ENCODE measurements around the gene PIP4P1. TPM values are rescaled to one million over a fixed set of nuclear protein-coding genes. Genes with fewer than 3 reads are reported as not detected.

Gene PIP4P1
- total and polyA plus RNA-seq, 9 of the 15 experiments (the other 6 are each of a cell fraction or from before 2014, with no cell fraction given) = 5.3 to 20.9 (median 10.7) TPM

DNA sequence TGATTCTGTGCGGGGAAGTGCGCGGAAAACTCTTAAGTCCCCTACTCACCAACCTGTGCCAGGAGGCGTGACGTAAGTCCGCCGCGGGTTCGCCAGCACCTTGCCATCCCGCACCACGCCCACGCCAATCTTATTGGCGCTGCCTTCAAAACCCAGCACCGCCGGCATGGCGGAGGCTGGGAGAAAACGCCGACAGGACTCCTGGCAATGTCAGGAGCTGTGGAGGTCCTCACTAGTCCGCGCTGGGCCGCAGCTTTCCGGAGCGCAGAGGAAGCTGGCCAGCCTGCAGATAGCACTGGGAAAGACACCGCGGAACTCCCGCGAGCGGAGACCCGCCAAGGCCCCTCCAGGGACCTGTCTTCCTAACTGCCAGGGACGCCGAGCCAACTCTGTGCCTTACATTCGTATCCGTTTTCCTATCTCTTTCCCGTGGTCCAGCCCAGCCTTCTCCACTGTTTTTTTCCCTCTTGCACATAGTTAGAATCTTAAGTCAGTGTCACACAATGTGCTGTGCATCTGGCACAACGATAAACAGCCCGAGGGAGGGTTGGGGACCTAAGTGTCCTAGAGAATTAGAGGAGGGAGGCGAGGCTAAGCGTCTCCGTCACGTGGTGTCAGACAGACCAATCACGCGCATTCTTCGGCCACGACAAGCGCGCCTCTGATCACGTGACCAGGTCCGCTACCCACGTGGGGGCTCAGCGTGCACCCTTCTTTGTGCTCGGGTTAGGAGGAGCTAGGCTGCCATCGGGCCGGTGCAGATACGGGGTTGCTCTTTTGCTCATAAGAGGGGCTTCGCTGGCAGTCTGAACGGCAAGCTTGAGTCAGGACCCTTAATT is 6.5 kb downstream of the PIP4P1 start, which contains the start of the genes APEX1 and OSGEP (continued):
- TF ChIP-seq FOXJ3 (CRISPR knock-in tag; IDR thresholded peaks at IDR 0.05) (no peak), NELFE (IDR thresholded peaks at IDR 0.05; ENCODE audit: insufficient read depth, insufficient read length) (no peak), ZNF143 (CRISPR knock-in tag; IDR thresholded peaks at IDR 0.05) (no peak), SRF (CRISPR knock-in tag; IDR thresholded peaks at IDR 0.05) (peak in 1 of 2 experiments; percentile 56; a peak in 1 of 4 replicates), LARP7 (IDR thresholded peaks at IDR 0.05) (no peak), HEY1 (CRISPR knock-in tag; IDR thresholded peaks at IDR 0.05; ENCODE audit: borderline replicate concordance) (no peak), ETV1 (tag; conservative IDR thresholded peaks at IDR 0.05; ENCODE audit: low read depth) (peak; percentile 75; the same call in 1 of the 2 replicates), PHB2 (IDR thresholded peaks at IDR 0.05; ENCODE audit: low read depth) (no peak), MYNN (IDR thresholded peaks at IDR 0.05) (no peak), MYNN (CRISPR knock-in tag; IDR thresholded peaks at IDR 0.05) (no peak), HNRNPLL (IDR thresholded peaks at IDR 0.05; ENCODE audit: low read depth, low read length, poor library complexity, severe bottlenecking) (peak; percentile 56), PCBP2 (IDR thresholded peaks at IDR 0.05; ENCODE audit: low read depth, low read length, poor library complexity, severe bottlenecking) (no peak), CBX1 (IDR thresholded peaks at IDR 0.05; ENCODE audit: low read depth) (peak; percentile 29; the same call in 1 of the 2 replicates), DMBX1 (CRISPR knock-in tag; IDR thresholded peaks at IDR 0.05; ENCODE audit: borderline replicate concordance) (peak; percentile 55; the same call in 1 of the 2 replicates), ZFP36 (IDR thresholded peaks at IDR 0.05; ENCODE audit: low read depth, low read length, partially characterized antibody) (no peak), KLF10 (CRISPR knock-in tag; IDR thresholded peaks at IDR 0.05) (no peak), NR4A1 (CRISPR knock-in tag; IDR thresholded peaks at IDR 0.05) (no peak), NR4A1 (tag; IDR thresholded peaks at IDR 0.05) (0 out of 2 replicates have a peak, but pooled peaks have one; percentile 8)
- TF ChIP-seq, protein P1, sequence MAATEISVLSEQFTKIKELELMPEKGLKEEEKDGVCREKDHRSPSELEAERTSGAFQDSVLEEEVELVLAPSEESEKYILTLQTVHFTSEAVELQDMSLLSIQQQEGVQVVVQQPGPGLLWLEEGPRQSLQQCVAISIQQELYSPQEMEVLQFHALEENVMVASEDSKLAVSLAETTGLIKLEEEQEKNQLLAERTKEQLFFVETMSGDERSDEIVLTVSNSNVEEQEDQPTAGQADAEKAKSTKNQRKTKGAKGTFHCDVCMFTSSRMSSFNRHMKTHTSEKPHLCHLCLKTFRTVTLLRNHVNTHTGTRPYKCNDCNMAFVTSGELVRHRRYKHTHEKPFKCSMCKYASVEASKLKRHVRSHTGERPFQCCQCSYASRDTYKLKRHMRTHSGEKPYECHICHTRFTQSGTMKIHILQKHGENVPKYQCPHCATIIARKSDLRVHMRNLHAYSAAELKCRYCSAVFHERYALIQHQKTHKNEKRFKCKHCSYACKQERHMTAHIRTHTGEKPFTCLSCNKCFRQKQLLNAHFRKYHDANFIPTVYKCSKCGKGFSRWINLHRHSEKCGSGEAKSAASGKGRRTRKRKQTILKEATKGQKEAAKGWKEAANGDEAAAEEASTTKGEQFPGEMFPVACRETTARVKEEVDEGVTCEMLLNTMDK (IDR thresholded peaks at IDR 0.05; ENCODE audit: borderline replicate concordance, insufficient read depth, low read depth, low read length, poor library complexity, severe bottlenecking) = no peak
- TF ChIP-seq, protein P2, sequence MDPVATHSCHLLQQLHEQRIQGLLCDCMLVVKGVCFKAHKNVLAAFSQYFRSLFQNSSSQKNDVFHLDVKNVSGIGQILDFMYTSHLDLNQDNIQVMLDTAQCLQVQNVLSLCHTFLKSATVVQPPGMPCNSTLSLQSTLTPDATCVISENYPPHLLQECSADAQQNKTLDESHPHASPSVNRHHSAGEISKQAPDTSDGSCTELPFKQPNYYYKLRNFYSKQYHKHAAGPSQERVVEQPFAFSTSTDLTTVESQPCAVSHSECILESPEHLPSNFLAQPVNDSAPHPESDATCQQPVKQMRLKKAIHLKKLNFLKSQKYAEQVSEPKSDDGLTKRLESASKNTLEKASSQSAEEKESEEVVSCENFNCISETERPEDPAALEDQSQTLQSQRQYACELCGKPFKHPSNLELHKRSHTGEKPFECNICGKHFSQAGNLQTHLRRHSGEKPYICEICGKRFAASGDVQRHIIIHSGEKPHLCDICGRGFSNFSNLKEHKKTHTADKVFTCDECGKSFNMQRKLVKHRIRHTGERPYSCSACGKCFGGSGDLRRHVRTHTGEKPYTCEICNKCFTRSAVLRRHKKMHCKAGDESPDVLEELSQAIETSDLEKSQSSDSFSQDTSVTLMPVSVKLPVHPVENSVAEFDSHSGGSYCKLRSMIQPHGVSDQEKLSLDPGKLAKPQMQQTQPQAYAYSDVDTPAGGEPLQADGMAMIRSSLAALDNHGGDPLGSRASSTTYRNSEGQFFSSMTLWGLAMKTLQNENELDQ (CRISPR knock-in tag; IDR thresholded peaks at IDR 0.05; ENCODE audit: borderline replicate concordance) = no peak
